Skeletal muscle satellite cell (primary cell): ENCODE measurements around the gene POGLUT2.
"Not testable (repeated sequence)": the region's sequence is repeated elsewhere in the genome, so short reads cannot be mapped to it uniquely, and the experiment has no call there.

ENCODE experiments used
- H3K27me3 ChIP-seq: 2 replicates; pipeline ENCODE4 v1.7.0; 2013; ENCODE audit warnings: low read length; ENCODE audit not compliant: control insufficient read depth, insufficient read depth
- H3K36me3 ChIP-seq: 2 replicates; pipeline ENCODE4 v1.7.0; 2013; ENCODE audit warnings: mild to moderate bottlenecking, control low read depth, low read length; ENCODE audit not compliant: insufficient read depth
- H3K4me1 ChIP-seq: 2 replicates; pipeline ENCODE4 v1.7.0; 2013; ENCODE audit warnings: low read length; ENCODE audit not compliant: control insufficient read depth, insufficient read depth
- H3K4me2 ChIP-seq: 2 replicates; pipeline ENCODE4 v1.7.0; 2013; ENCODE audit warnings: mild to moderate bottlenecking, low read length
- H3K4me3 ChIP-seq: 2 replicates; pipeline ENCODE4 v1.7.0; 2013; ENCODE audit warnings: low read length
- H3K9ac ChIP-seq: 2 replicates; pipeline ENCODE4 v1.7.0; 2013; ENCODE audit warnings: mild to moderate bottlenecking, low read depth, low read length, moderate library complexity
- H3K9me3 ChIP-seq: replicated peaks from 2 replicates; pipeline ENCODE4 v1.7.0; 2013; ENCODE audit warnings: mild to moderate bottlenecking, control low read depth, low read length

Gene POGLUT2

GRCh38 chr13:102800145-102801041 lies 1.6 kb upstream of the POGLUT2 start:
- H3K27me3 ChIP-seq = no peaks in the 10 kb centered on the region
- no peaks in the 10 kb centered on the region for H3K9me3 ChIP-seq
- H3K4me3 ChIP-seq = peak overlapping the region; percentile 98
- peaks cover 6% of the 10 kb centered on the region for H3K36me3 ChIP-seq
- H3K4me1 ChIP-seq = peaks cover 21% of the 10 kb centered on the region
- H3K4me2 ChIP-seq = peak overlapping the region; percentile 96
- H3K9ac ChIP-seq = peak overlapping the region; percentile 92

GRCh38 chr13:102799426-102800144 lies 809 bp upstream of the POGLUT2 start:
- Histone ChIP-seq H3K4me1 (peaks cover 21% of the 10 kb centered on the region), H3K36me3 (no peaks in the 10 kb centered on the region), H3K9ac (peak overlapping the region; percentile 92), H3K27me3 (no peaks in the 10 kb centered on the region), H3K9me3 (no peaks in the 10 kb centered on the region), H3K4me2 (peak overlapping the region; percentile 96), H3K4me3 (peak overlapping the region; percentile 98)

GRCh38 chr13:102793611-102794355 lies 5.0 kb downstream of the POGLUT2 start:
- Histone ChIP-seq H3K27me3 (no peaks in the 10 kb centered on the region), H3K4me2 (no peak overlapping the region), H3K9me3 (no peaks in the 10 kb centered on the region), H3K4me3 (no peak overlapping the region), H3K36me3 (peaks cover 19% of the 10 kb centered on the region), H3K9ac (no peak overlapping the region), H3K4me1 (peaks cover 8% of the 10 kb centered on the region)

GRCh38 chr13:102792396-102792795 lies 6.4 kb downstream of the POGLUT2 start:
- Histone ChIP-seq H3K4me2 (no peak overlapping the region), H3K9ac (no peak overlapping the region), H3K27me3 (no peaks in the 10 kb centered on the region), H3K4me3 (no peak overlapping the region), H3K9me3 (no peaks in the 10 kb centered on the region), H3K4me1 (peaks cover under 1% of the 10 kb centered on the region), H3K36me3 (peaks cover 21% of the 10 kb centered on the region)

GRCh38 chr13:102788683-102789082 lies 10.1 kb downstream of the POGLUT2 start:
- Histone ChIP-seq H3K4me1 (no peaks in the 10 kb centered on the region), H3K9me3 (no peaks in the 10 kb centered on the region), H3K9ac (no peak overlapping the region), H3K4me3 (no peak overlapping the region), H3K27me3 (no peaks in the 10 kb centered on the region), H3K36me3 (peaks cover 28% of the 10 kb centered on the region), H3K4me2 (no peak overlapping the region)

GRCh38 chr13:102784483-102784882 lies 14.3 kb downstream of the POGLUT2 start:
- H3K4me1 ChIP-seq = no peaks in the 10 kb centered on the region
- H3K9me3 ChIP-seq = no peaks in the 10 kb centered on the region
- H3K36me3 ChIP-seq = peaks cover 12% of the 10 kb centered on the region
- H3K9ac ChIP-seq = no peak overlapping the region
- H3K4me2 ChIP-seq = no peak overlapping the region
- H3K4me3 ChIP-seq = no peak overlapping the region
- no peaks in the 10 kb centered on the region for H3K27me3 ChIP-seq

GRCh38 chr13:102781591-102781990 lies 17.2 kb downstream of the POGLUT2 start:
- Histone ChIP-seq H3K4me1 (no peaks in the 10 kb centered on the region), H3K4me2 (no peak overlapping the region), H3K9me3 (no peaks in the 10 kb centered on the region), H3K36me3 (peaks cover 6% of the 10 kb centered on the region), H3K9ac (no peak overlapping the region), H3K27me3 (no peaks in the 10 kb centered on the region), H3K4me3 (no peak overlapping the region)

- H3K9me3 ChIP-seq, H3K4me1 ChIP-seq, H3K27me3 ChIP-seq, H3K36me3 ChIP-seq, H3K4me3 ChIP-seq, H3K9ac ChIP-seq, H3K4me2 ChIP-seq: not testable (repeated sequence)
Measured at GRCh38 chr13:102780656-102781055, 18.1 kb downstream of the POGLUT2 start.

GRCh38 chr13:102779436-102780159 lies 19.2 kb downstream of the POGLUT2 start:
- H3K9ac ChIP-seq = no peak overlapping the region
- peaks cover 4% of the 10 kb centered on the region for H3K36me3 ChIP-seq
- no peaks in the 10 kb centered on the region for H3K9me3 ChIP-seq
- H3K4me3 ChIP-seq = no peak overlapping the region
- no peaks in the 10 kb centered on the region for H3K4me1 ChIP-seq
- no peak overlapping the region for H3K4me2 ChIP-seq
- H3K27me3 ChIP-seq = no peaks in the 10 kb centered on the region

GRCh38 chr13:102777736-102778135 lies 21.0 kb downstream of the POGLUT2 start:
- Histone ChIP-seq H3K4me2 (no peak overlapping the region), H3K36me3 (no peaks in the 10 kb centered on the region), H3K4me1 (peaks cover 3% of the 10 kb centered on the region), H3K9ac (no peak overlapping the region), H3K4me3 (no peak overlapping the region), H3K9me3 (no peaks in the 10 kb centered on the region), H3K27me3 (no peaks in the 10 kb centered on the region)

GRCh38 chr13:102776271-102776670 lies 22.5 kb downstream of the POGLUT2 start:
- no peak overlapping the region for H3K4me2 ChIP-seq
- H3K9ac ChIP-seq = no peak overlapping the region
- no peaks in the 10 kb centered on the region for H3K36me3 ChIP-seq
- H3K4me1 ChIP-seq = peaks cover 10% of the 10 kb centered on the region
- H3K27me3 ChIP-seq = no peaks in the 10 kb centered on the region
- H3K4me3 ChIP-seq = no peak overlapping the region
- no peaks in the 10 kb centered on the region for H3K9me3 ChIP-seq
